IMR-90 (cell line): ENCODE results near the gene MYL12B. TPM values are rescaled to one million over a fixed set of nuclear protein-coding genes. Genes with fewer than 3 reads are reported as not detected.

Experiments
- ATAC-seq: fragments of 200-7000 bp; cut with Tn5 transposase; 2 replicates; pipeline ENCODE4 v1.9.1; 2020; ENCODE audit warnings: low read depth, mild to moderate bottlenecking, moderate library complexity
- BruUV-seq: library from RNA; stranded (reverse); fragments of 400-500 nt; replicated peaks from 2 replicates; lab custom pipeline; 2021; lab: Mats Ljungman, UMichigan
- CTCF ChIA-PET: fragments of 300-600 bp; formaldehyde crosslinking; extraction: SDS; loops from one replicate; lab custom pipeline; 2021; ENCODE audit warnings: antibody characterized with exemption; lab: Yijun Ruan, JAX
- POLR2A ChIA-PET: fragments of 300-600 bp; sonication (Branson Sonifier 250); formaldehyde crosslinking; loops from one replicate; lab custom pipeline; 2022; ENCODE audit warnings: antibody characterized with exemption; ENCODE audit not compliant: unreplicated experiment; lab: Charles Lee
- DNase-seq: peaks from one replicate; pipeline ENCODE4 v3.0.0; 2013
- H2AFZ ChIP-seq: replicated peaks from 2 replicates; pipeline ENCODE3; 2013; ENCODE audit warnings: low read length, mild to moderate bottlenecking; ENCODE audit not compliant: poor library complexity
- H2AK5ac ChIP-seq: 2 replicates; pipeline ENCODE4 v1.6.1; 2013; ENCODE audit warnings: low read depth, low read length, inconsistent platforms
- H2AK9ac ChIP-seq: replicated peaks from 2 replicates; pipeline ENCODE3; 2013; ENCODE audit warnings: mild to moderate bottlenecking, low read depth, low read length, moderate library complexity; ENCODE audit not compliant: poor library complexity
- H2BK120ac ChIP-seq: 2 replicates; pipeline ENCODE4 v1.6.1; 2013; ENCODE audit warnings: low read depth, low read length, inconsistent platforms
- H2BK15ac ChIP-seq: 3 replicates; pipeline ENCODE4 v1.6.1; 2013; ENCODE audit warnings: low read depth, low read length, inconsistent platforms
- H2BK20ac ChIP-seq: 2 replicates; pipeline ENCODE4 v1.6.1; 2013; ENCODE audit warnings: low read depth, mild to moderate bottlenecking, inconsistent platforms, low read length, moderate library complexity
- H2BK5ac ChIP-seq: 2 replicates; pipeline ENCODE4 v1.6.1; 2013; ENCODE audit warnings: mild to moderate bottlenecking, low read depth, low read length, inconsistent platforms; ENCODE audit not compliant: poor library complexity, severe bottlenecking
- H3K14ac ChIP-seq: replicated peaks from 2 replicates; pipeline ENCODE4 v1.6.1; 2013; ENCODE audit warnings: low read depth, low read length, inconsistent platforms
- H3K18ac ChIP-seq: 2 replicates; pipeline ENCODE4 v1.6.1; 2013; ENCODE audit warnings: low read depth, low read length, control low read depth
- H3K23ac ChIP-seq: 2 replicates; pipeline ENCODE4 v1.6.1; 2013; ENCODE audit warnings: low read depth, low read length, inconsistent platforms
- H3K27ac ChIP-seq: 2 replicates; pipeline ENCODE4 v1.5.1; 2013; ENCODE audit warnings: mild to moderate bottlenecking, control low read depth, low read length; ENCODE audit not compliant: insufficient read depth
- H3K27me3 ChIP-seq: 2 replicates; pipeline ENCODE4 v1.6.1; 2013; ENCODE audit warnings: low read length; ENCODE audit not compliant: control insufficient read depth, insufficient read depth
- H3K36me3 ChIP-seq: 2 replicates; pipeline ENCODE4 v1.6.1; 2013; ENCODE audit warnings: low read length, mixed read lengths; ENCODE audit not compliant: control insufficient read depth, insufficient read depth
- H3K4ac ChIP-seq: 2 replicates; pipeline ENCODE4 v1.6.1; 2013; ENCODE audit warnings: low read depth, low read length, inconsistent platforms
- H3K4me1 ChIP-seq: 2 replicates; pipeline ENCODE4 v1.6.1; 2013; ENCODE audit warnings: low read length, mixed read lengths; ENCODE audit not compliant: control insufficient read depth, insufficient read depth
- H3K4me2 ChIP-seq: 2 replicates; pipeline ENCODE4 v1.6.1; 2013; ENCODE audit warnings: low read depth, mild to moderate bottlenecking, control low read depth, low read length, moderate library complexity
- H3K4me3 ChIP-seq: 2 replicates; pipeline ENCODE4 v1.5.1; 2013; ENCODE audit warnings: low read depth, mild to moderate bottlenecking, control low read depth, low read length, moderate library complexity; ENCODE audit not compliant: insufficient read depth
- H3K56ac ChIP-seq: 2 replicates; pipeline ENCODE4 v1.6.1; 2013; ENCODE audit warnings: low read length, inconsistent platforms; ENCODE audit not compliant: insufficient read depth; ENCODE audit errors: extremely low read depth
- H3K79me1 ChIP-seq, 2 experiments: 2 replicates each; pipeline ENCODE4 v1.6.1; 2013; ENCODE audit warnings: low read length in 2 of 2, inconsistent platforms in 1 of 2, low read depth in 1 of 2
- H3K9ac ChIP-seq: 2 replicates; pipeline ENCODE4 v1.6.1; 2013; ENCODE audit warnings: low read depth, low read length, control low read depth
- H3K9me1 ChIP-seq: 2 replicates; pipeline ENCODE4 v1.6.1; 2013; ENCODE audit warnings: low read length, inconsistent platforms; ENCODE audit not compliant: insufficient read depth
- H3K9me3 ChIP-seq: 2 replicates; pipeline ENCODE4 v1.6.1; 2013; ENCODE audit warnings: low read length; ENCODE audit not compliant: control insufficient read depth, insufficient read depth
- H4K20me1 ChIP-seq: 2 replicates; pipeline ENCODE4 v1.6.1; 2013; ENCODE audit warnings: low read length, inconsistent platforms; ENCODE audit not compliant: insufficient read depth
- H4K5ac ChIP-seq: 2 replicates; pipeline ENCODE4 v1.6.1; 2013; ENCODE audit warnings: mild to moderate bottlenecking, low read depth, low read length, control low read depth
- H4K8ac ChIP-seq, 2 experiments: 2 replicates each; pipeline ENCODE4 v1.6.1; 2013; ENCODE audit warnings: low read depth in 2 of 2, low read length in 2 of 2, control low read depth in 1 of 2, inconsistent platforms in 1 of 2
- H4K91ac ChIP-seq: 2 replicates; pipeline ENCODE4 v1.6.1; 2013; ENCODE audit warnings: low read depth, low read length, inconsistent platforms; ENCODE audit not compliant: insufficient read depth
- CHD1 ChIP-seq: IDR thresholded peaks from 2 replicates; pipeline ENCODE4 v1.6.1; 2012; ENCODE audit warnings: low read depth, low read length, improper control_type of control experiment
- FOS ChIP-seq: fragments of 150-350 bp; IDR thresholded peaks from 2 replicates; pipeline ENCODE4 v1.6.1; 2016; ENCODE audit warnings: low read depth, low read length
- MAFK ChIP-seq: IDR thresholded peaks from 2 replicates; pipeline ENCODE4 v1.6.1; 2012; ENCODE audit warnings: low read depth, low read length, improper control_type of control experiment
- MXI1 ChIP-seq: IDR thresholded peaks from 2 replicates; pipeline ENCODE4 v1.6.1; 2012; ENCODE audit warnings: low read depth, mild to moderate bottlenecking, low read length, moderate library complexity, borderline replicate concordance
- NFE2L2 ChIP-seq: fragments of 150-350 bp; IDR thresholded peaks from 2 replicates; pipeline ENCODE4 v1.6.1; 2016; ENCODE audit warnings: low read depth, mild to moderate bottlenecking, low read length
- POLR2A ChIP-seq: IDR thresholded peaks from 2 replicates; pipeline ENCODE4 v1.6.1; 2012; ENCODE audit warnings: mild to moderate bottlenecking, low read depth, low read length
- RCOR1 ChIP-seq: IDR thresholded peaks from 2 replicates; pipeline ENCODE4 v1.6.1; 2012; ENCODE audit warnings: mild to moderate bottlenecking, low read length, improper control_type of control experiment; ENCODE audit not compliant: insufficient replicate concordance
- WGBS, 2 experiments: methylation state at CpG; one replicate each; pipeline versions ENCODE4 v1.1.5 to v1.1.7; 2013; ENCODE audit warnings: missing lambda C conversion rate in 2 of 2; ENCODE audit not compliant: insufficient read length in 1 of 2; ENCODE audit errors: extremely low coverage in 2 of 2; 5-methylcytosine and 5-hydroxymethylcytosine counted together
- dilution Hi-C: fragments of 300-500 bp; cut with HindIII; formaldehyde crosslinking; loops from one replicate; pipeline ENCODE4 v1.14.3; 2018; ENCODE audit warnings: low sequenced_read_pairs; ENCODE audit not compliant: unreplicated experiment
- in situ Hi-C: fragments of 300-500 bp; cut with MboI; formaldehyde crosslinking; loops from 3 replicates; pipeline ENCODE4 v1.14.3; 2019; ENCODE audit warnings: low sequenced_read_pairs, inconsistent platforms, mixed read lengths
- intact Hi-C: fragments of 100-400 bp; cut with micrococcal nuclease; formaldehyde crosslinking; loops from 2 replicates; pipeline ENCODE4 v1.10.0; 2022
- polyA plus RNA-seq, 3 experiments: library from polyadenylated mRNA; depleted of rRNA; stranded (reverse); fragments of >200 nt; gene quantifications; 2 replicates each; pipeline ENCODE4 v1.2.3, GENCODE V29; 2012; ENCODE audit warnings: low replicate concordance in 1 of 3
- total RNA-seq: library from RNA; depleted of rRNA; stranded (reverse); fragments of >200 nt; gene quantifications from 2 replicates; pipeline ENCODE4 v1.2.3, GENCODE V29; 2012

MYL12B gene
- total and polyA plus RNA-seq, 2 of the 4 experiments (the other 2 are of a cell fraction), result 692 to 816 TPM

DNA sequence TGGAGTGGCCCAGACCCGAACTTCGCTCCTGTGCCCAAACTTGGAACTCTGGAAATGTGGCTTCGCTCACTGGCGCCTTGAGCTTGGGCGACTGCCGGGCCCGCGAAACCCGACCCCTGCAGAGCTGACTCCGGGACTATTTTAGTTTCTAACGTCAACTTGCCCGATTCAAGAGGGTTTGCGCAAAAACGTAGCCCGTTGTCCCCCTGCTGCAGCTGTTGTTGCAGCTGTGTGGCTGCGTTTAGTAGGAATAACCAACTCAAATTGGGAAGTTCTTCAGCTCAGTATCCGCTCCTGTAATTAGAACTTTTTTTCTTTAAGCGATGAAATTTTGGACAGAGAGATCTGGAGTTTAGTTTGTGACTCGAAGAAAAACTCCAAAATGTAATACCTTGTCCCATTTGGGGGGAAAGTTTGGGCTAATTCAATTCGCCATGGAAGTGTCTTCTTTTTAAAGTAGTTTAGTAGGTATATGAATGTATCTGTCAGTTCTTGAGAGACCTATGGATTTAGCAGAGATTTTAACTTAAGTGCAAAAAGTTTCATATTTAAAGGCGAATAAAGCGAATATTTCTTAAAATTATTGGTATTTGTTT is 13.8 kb upstream of the MYL12B start:
- Histone ChIP-seq H3K4me1 (peaks cover 6% of the 10 kb centered on the region; the same call in 1 of the 2 replicates), H4K8ac (peak overlapping the region; percentile 81 to 98), H3K18ac (peak overlapping the region; percentile 100), H2BK15ac (peak overlapping the region; percentile 30; the same call in 1 of the 3 replicates), H3K4me2 (peak overlapping the region; percentile 90), H3K9ac (peak overlapping the region; percentile 100), H4K91ac (peak overlapping the region; percentile 97), H2AK9ac (peak overlapping the region; percentile 98), H2BK20ac (peak overlapping the region; percentile 27; the same call in 1 of the 2 replicates), H3K9me1 (no peaks in the 10 kb centered on the region), H4K20me1 (peaks cover 22% of the 10 kb centered on the region), H3K9me3 (peaks cover 4% of the 10 kb centered on the region; the same call in 1 of the 2 replicates), H2BK120ac (peak overlapping the region; percentile 99), H3K4me3 (peak overlapping the region; percentile 84), H2AFZ (peak overlapping the region; percentile 90), H3K36me3 (peaks cover 5% of the 10 kb centered on the region), H3K27ac (peak overlapping the region; percentile 97), H4K5ac (peak overlapping the region; percentile 99), H3K14ac (peak overlapping the region; percentile 94), H3K4ac (peak overlapping the region; percentile 95), H2AK5ac (peak overlapping the region; percentile 95), H3K27me3 (no peaks in the 10 kb centered on the region), H2BK5ac (peak overlapping the region; percentile 97), H3K79me1 (peaks cover 8 to 23% of the 10 kb centered on the region in 2 experiments; a peak in 3 of 4 replicates), H3K23ac (peak overlapping the region; percentile 96), H3K56ac (peak overlapping the region; percentile 100)
- in situ Hi-C loops (loop anchor here (5.0 kb wide), 1 partner anchor 311 kb away; no protein-coding TSS in a partner anchor), intact Hi-C loops (loop anchor here (5.0 to 10.0 kb wide), 2 partner anchors 261 to 443 kb away; no protein-coding TSS in a partner anchor), dilution Hi-C loops (no loop called here)
- WGBS, 2 experiments, result 1% methylated on average over 12 of the region's 22 CpGs; no CpG with 5 or more reads in 1 of the 2 experiments
- ChIA-PET POLR2A (interaction anchor here (0.7 to 0.8 kb wide), 2 partner anchors 13 to 376 kb away, joined by 3 read pairs; no protein-coding TSS in a partner anchor), CTCF (interaction anchor here (0.6 to 0.9 kb wide), 3 partner anchors 68 to 658 kb away, joined by 3 to 6 read pairs (median 4); no protein-coding TSS in a partner anchor)
- DNase-seq (peak; percentile 59), ATAC-seq (peak; percentile 1)
- BruUV-seq, result no TSS peak
- no peak for TF ChIP-seq MAFK
- TF ChIP-seq CHD1, result peak; percentile 64
- no peak for TF ChIP-seq FOS
- no peak for TF ChIP-seq NFE2L2
- TF ChIP-seq POLR2A, result no peak
- TF ChIP-seq RCOR1, result no peak
- no peak for TF ChIP-seq MXI1
